HepG2 (cell line): Measurements from ENCODE around the gene STX8. TPM values are rescaled to one million over a fixed set of nuclear protein-coding genes. Genes with fewer than 3 reads are reported as not detected.

ENCODE experiments used
- ATF6 ChIP-seq: sonication (generic); formaldehyde crosslinking; conservative IDR thresholded peaks from 2 replicates; pipeline ENCODE4 v1.4.0; 2020; ENCODE audit warnings: missing genetic modification reagents
- HNF1A ChIP-seq, 2 experiments: sonication (generic) in 1 of 2; formaldehyde crosslinking in 1 of 2; IDR thresholded peaks; 2 replicates each; pipeline versions ENCODE4 v1.4.0 to v1.6.1; 2016 to 2020; ENCODE audit warnings: borderline replicate concordance in 1 of 2, low read depth in 1 of 2, mild to moderate bottlenecking in 1 of 2, missing genetic modification reagents in 1 of 2
- LRRFIP1 ChIP-seq: sonication (generic); formaldehyde crosslinking; conservative IDR thresholded peaks from 2 replicates; pipeline ENCODE4 v1.4.0; 2020; ENCODE audit warnings: missing genetic modification reagents
- ZFAT ChIP-seq: sonication (generic); formaldehyde crosslinking; conservative IDR thresholded peaks from 2 replicates; pipeline ENCODE4 v1.8.1; 2023; ENCODE audit warnings: missing genetic modification reagents, inconsistent platforms
- ZNF121 ChIP-seq: sonication (generic); formaldehyde crosslinking; IDR thresholded peaks from 2 replicates; pipeline ENCODE4 v1.5.0; 2020; ENCODE audit warnings: mild to moderate bottlenecking, missing genetic modification reagents
- ZNF225 ChIP-seq: sonication (generic); formaldehyde crosslinking; IDR thresholded peaks from 2 replicates; pipeline ENCODE4 v1.4.0; 2020; ENCODE audit warnings: mild to moderate bottlenecking, missing genetic modification reagents
- ZNF318 ChIP-seq: sonication (generic); formaldehyde crosslinking; IDR thresholded peaks from 2 replicates; pipeline ENCODE4 v1.4.0; 2020; ENCODE audit warnings: mild to moderate bottlenecking, missing genetic modification reagents
- ZNF678 ChIP-seq: sonication (generic); formaldehyde crosslinking; IDR thresholded peaks from 2 replicates; pipeline ENCODE4 v1.4.0; 2020; ENCODE audit warnings: mild to moderate bottlenecking, missing genetic modification reagents
- ZNF770 ChIP-seq: sonication (generic); formaldehyde crosslinking; IDR thresholded peaks from 2 replicates; pipeline ENCODE4 v1.5.0; 2020; ENCODE audit warnings: mild to moderate bottlenecking, missing genetic modification reagents
- polyA plus RNA-seq, 8 experiments: library from polyadenylated mRNA; depleted of rRNA in 3 of 8; stranded (reverse) in 7 of 8; unstranded in 1 of 8; fragments of >200 nt; fragmentation: Illumina TruSeq in 4 of 8; extraction: Trizol in 4 of 8; gene quantifications; 2 replicates each; pipeline versions ENCODE4 v1.2.1 to v1.2.3, GENCODE V29; 2011 to 2016; ENCODE audit warnings: low read depth in 4 of 8, missing spikeins in 1 of 8, mixed read lengths in 1 of 8; ENCODE audit not compliant: insufficient read depth in 1 of 8
- total RNA-seq, 5 experiments: library from RNA; depleted of rRNA; stranded (reverse); fragments of >200 nt; fragmentation: Illumina TruSeq; extraction: Trizol; gene quantifications; 2 replicates each; pipeline ENCODE4 v1.2.3, GENCODE V29; 2016; ENCODE audit warnings: low read depth in 1 of 5

STX8 gene
- total and polyA plus RNA-seq, 2 of the 13 experiments (the other 11 are each of a cell fraction or from before 2014, with no cell fraction given): 36.4 to 53.6 TPM

- TF ChIP-seq ZNF318 (CRISPR knock-in tag): no peak
- TF ChIP-seq ZNF770 (CRISPR knock-in tag): no peak
- no peak for TF ChIP-seq HNF1A (IDR thresholded peaks at IDR 0.05; ENCODE audit: low read depth)
- no peak for TF ChIP-seq HNF1A (CRISPR knock-in tag; IDR thresholded peaks at IDR 0.05; ENCODE audit: borderline replicate concordance)
- no peak for TF ChIP-seq ZNF225 (CRISPR knock-in tag)
- no peak for TF ChIP-seq ZNF121 (CRISPR knock-in tag)
- no peak for TF ChIP-seq ZNF678 (CRISPR knock-in tag)
- no peak for TF ChIP-seq LRRFIP1 (CRISPR knock-in tag)
- no peak for TF ChIP-seq ZFAT
- TF ChIP-seq ATF6 (CRISPR knock-in tag): no peak
Observed at GRCh38 chr17:9322326-9322725, 253.3 kb downstream of the STX8 start (continued).
